Posterior cingulate gyrus (tissue), 11 donors: ENCODE results near the gene CINP.
A peak's percentile ranks its signal among the peaks of the same experiment; 100 is the strongest.
"Not testable (repeated sequence)": the region's sequence is repeated elsewhere in the genome, so short reads cannot be mapped to it uniquely, and the experiment has no call there.

Experiments
- DNase-seq, 10 donors: peaks; one replicate each; pipeline versions ENCODE4 v3.0.0 to v3.0.0-alpha.2; 2020 to 2021; ENCODE audit warnings: mixed read lengths in 3 of 10
- intact Hi-C: fragments of 100-400 bp; cut with DNase I; formaldehyde crosslinking; loops from one replicate; pipeline ENCODE4 v1.15.1; 2023

CINP gene

DNA sequence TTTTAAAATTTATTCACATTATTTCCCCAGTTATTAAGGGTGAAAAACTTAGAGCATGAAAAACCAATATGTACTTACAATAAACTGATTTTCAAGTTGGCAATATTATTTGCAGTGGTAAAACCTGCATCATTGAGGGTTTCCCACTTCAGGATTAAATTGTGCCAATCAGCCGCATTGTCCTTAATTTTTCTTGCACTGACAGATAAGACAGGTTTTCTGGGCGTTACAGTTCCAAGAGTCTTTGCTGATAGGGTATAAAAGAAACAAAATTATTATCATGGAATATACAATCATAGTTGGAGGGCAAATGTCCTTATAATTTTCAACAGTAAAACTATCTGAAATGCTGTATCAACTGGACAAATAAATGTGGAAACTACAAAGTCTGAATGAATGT, 3.3 kb downstream of the CINP start:
- intact Hi-C loops: no loop called here
- DNase-seq: no peak

DNA sequence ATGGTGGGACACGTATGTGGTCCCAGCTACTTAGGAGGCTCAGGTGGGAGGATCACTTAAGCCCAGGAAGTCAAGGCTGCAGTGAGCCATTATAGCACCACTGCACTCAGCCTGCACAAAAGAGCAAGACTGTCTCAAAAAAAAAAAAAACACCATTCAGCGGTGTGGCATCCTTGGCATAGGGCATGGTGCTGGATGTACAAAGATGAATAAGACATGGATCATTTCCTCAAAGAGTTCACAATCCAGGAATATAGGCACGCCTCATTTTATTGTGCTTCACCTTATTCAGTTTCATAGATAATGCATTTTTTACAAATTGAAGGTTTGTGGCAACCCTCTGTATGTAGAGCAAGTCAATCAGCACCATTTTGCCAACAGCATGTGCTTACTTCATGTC, 6.4 kb downstream of the CINP start:
- intact Hi-C loops: no loop called here

GRCh38 chr14:102353126-102353619, 9.5 kb downstream of the CINP start:
- no peak for DNase-seq
- intact Hi-C loops: no loop called here

More for the DNA sequence above, 6.4 kb downstream of the CINP start:
- DNase-seq: no peak

- intact Hi-C loops: no loop called here
- no peak for DNase-seq
These were observed 10.5 kb downstream of the CINP start for GRCh38 chr14:102352213-102352612.

- intact Hi-C loops, DNase-seq: not testable (repeated sequence)
These were observed 11.1 kb downstream of the CINP start for GRCh38 chr14:102351593-102351992.

GRCh38 chr14:102351023-102351422, 11.7 kb downstream of the CINP start:
- no peak for DNase-seq

DNA sequence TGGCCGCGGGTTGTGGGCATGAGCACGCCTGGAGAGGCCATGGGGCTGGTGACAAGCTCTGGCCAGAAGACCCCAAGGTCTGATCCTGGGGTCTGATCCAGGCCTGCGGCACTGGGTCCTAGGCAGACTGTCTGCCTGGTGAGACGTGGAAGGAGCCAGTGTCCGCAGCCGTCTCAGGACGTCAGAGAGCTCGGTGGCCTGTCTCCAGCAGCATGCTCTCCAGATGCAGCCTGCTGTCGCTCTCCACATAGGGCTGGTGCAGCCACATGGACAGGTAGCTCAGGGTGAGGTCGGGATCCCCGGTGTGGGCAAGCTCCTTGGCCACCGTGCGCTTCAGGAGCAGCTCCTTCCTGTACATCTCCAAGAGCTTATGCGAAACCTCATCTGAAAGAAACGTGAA, 14.3 kb downstream of the CINP start:
- intact Hi-C loops: no loop called here

More at GRCh38 chr14:102351023-102351422, 11.7 kb downstream of the CINP start:
- intact Hi-C loops: no loop called here

DNA sequence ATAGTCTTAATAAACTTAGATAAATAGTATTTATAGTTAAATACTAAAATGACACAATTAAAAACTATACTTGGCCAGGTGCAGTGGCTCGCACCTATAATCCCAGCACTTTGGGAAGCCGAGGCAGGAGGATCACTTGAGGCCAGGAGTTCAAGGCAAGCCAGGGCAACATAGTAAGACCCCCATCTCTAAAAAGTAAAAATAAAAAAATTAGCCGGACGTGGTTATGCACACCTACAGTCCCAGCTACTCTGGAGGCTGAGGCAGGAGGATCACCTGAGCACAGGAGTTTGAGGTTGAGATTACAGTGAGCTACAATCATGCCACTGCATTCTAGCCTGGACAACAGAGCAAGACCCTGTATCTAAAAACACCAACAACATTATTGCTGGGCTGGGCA, 16.0 kb downstream of the CINP start:
- DNase-seq: no peak
- intact Hi-C loops: no loop called here

More for the DNA sequence above, 14.3 kb downstream of the CINP start:
- peak in 1 of 10 donors; percentile 75 for DNase-seq

- intact Hi-C loops: no loop called here
- peak in 1 of 10 donors; percentile 55 for DNase-seq
These were observed 17.5 kb downstream of the CINP start for GRCh38 chr14:102345232-102345631.

GRCh38 chr14:102344485-102344884, 18.2 kb downstream of the CINP start:
- intact Hi-C loops: no loop called here
- peak; percentile 56 to 98 (median 85) for DNase-seq

- intact Hi-C loops: no loop called here
- no peak for DNase-seq
These were observed 18.6 kb downstream of the CINP start for GRCh38 chr14:102344084-102344483.

- DNase-seq: no peak
- intact Hi-C loops: no loop called here
These were observed 20.5 kb downstream of the CINP start for GRCh38 chr14:102342238-102342637.

DNA sequence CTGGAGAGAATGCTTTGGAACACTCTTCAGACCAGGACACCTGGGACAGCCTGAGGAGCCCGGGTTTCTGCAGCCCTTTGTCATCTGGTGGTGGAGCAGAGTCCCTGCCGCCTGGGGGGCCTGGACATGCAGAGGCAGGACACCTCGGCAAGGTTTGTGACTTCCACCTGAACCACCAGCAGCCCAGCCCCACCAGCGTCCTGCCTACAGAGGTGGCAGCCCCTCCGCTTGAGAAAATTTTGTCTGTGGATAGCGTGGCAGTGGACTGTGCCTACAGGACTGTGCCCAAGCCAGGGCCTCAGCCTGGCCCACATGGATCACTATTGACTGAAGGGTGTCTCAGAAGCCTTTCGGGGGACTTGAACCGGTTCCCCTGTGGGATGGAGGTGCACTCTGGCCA, 21.1 kb downstream of the CINP start:
- intact Hi-C loops: no loop called here

DNA sequence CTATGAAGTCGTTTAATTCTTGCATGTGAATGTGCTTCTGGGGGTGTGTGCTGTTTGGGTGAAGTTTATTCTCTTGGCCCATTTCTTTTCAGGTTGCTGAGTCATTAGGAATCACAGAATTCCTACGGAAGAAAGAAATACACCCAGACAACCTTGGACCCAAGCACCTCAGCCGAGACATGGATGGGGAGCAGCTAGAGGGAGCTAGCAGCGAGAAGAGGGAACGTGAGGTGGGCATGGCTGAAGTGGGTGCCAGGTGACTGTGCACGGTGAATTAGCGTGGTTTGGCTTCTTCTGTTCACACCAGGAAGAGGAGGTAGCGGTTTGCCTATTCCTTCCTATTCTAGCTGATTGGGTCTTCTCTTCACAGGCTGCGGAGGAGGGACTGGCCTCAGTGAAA, 24.0 kb downstream of the CINP start:
- intact Hi-C loops: no loop called here
- DNase-seq: peak in 1 of 10 donors; percentile 74

More for the DNA sequence above, 21.1 kb downstream of the CINP start:
- peak in 1 of 10 donors; percentile 84 for DNase-seq

DNA sequence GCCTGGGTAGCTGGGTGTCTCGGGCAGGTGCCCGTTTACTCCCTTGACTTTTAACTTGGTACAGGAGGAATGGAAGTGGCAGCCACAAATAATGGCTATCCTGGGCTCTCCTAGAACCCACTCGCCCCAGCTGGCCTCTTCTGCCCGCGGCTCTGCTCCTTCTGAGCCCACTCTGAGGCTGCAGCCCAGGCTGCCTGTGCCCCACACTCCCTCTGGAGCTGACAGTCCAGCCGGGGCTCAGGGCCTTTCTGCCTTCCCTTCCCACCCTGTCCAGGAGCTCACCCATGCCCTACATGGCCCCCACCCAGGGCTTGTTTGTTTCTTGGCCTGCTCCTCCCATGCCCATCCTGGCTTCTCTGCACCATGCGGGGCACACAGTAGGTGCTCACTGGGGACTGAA, 27.5 kb downstream of the CINP start:
- peak in 3 of 10 donors; percentile 45 to 68 (median 58) for DNase-seq
- intact Hi-C loops: no loop called here

DNA sequence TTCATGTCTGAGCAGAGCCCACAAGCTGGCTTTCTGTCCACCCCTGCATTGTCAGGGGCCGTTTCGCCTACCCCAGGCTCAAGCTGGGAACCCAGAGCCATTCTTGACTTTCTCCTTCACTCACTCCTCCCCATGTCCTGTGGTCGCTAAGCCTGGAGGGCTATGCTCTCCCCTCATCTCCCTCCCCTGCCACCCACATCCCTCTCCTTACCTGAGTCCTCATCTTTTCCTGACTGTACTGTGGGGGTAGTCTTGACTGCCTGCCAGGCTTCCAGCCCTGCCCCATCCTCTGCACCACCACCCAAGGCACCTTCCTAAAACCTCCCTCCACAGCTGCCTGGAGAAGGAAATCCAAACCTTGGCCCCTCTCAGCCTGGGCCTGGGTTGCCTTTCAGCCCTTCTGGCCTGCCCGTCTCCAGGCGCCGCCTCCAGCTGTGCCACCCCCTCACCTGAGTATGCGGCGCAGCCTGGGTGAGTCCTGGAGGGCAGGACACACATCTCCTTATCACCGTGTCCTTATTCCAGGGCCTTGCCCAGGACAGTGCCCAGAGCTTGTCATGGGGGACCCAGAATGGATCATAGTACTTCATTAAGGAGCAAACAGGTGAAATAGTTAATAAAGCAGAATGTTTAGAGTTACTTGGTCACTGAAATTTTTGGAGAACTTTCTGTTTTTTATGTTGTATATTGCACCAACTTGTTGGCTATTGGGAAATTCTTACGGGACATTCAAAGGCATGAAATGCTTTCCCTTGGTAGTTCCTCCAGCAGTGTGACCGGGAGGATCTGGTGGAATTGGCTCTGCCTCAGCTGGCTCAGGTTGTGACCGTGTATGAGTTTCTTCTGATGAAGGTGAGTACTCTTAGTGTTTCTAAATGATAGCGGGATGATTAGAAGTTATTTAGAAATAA, 28.6 kb downstream of the CINP start:
- intact Hi-C loops: no loop called here
- peak in 3 of 10 donors; percentile 37 to 56 (median 50) for DNase-seq

DNA sequence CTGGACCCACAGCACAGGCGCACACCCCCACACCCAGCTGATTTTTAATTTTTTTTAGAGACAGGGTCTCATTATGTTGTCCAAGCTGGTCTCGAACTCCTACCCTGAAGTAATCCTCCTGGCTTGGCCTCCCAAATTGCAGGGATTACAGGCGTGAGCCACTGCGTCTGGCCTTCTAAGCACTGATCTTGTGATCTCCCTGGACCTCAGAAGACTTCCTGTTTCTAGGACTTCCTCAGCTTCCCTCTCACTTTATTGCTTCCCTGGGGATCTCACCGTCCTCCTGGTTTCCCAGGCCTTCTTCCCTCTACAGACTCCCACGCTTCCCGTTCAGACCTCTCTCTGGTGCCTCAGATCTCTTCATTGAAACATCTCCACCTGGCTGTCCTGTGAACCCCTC, 29.3 kb downstream of the CINP start:
- peak in 1 of 10 donors; percentile 12 for DNase-seq

GRCh38 chr14:102330806-102331205, 31.9 kb downstream of the CINP start:
- DNase-seq: no peak
- intact Hi-C loops: no loop called here

More for the DNA sequence above, 29.3 kb downstream of the CINP start:
- intact Hi-C loops: no loop called here

DNA sequence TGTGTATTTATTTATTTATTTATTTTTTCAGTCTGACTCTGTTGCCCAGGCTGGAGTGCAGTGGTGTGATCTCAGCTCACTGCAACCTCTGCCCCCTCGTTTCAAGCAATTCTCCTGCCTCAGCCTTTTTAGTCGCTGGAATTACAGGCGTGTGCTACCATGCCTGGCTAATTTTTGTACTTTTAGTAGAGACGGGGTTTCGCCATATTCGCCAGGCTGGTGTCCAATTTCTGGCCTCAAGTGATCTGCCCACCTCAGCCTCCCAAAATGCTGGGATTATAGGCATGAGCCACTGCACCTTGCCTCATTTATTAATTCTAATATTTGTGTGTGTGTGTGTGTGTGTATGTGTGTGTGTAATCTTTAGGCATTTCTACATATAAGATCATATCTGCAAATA, 33.3 kb downstream of the CINP start:
- DNase-seq, intact Hi-C loops: not testable (repeated sequence)

DNA sequence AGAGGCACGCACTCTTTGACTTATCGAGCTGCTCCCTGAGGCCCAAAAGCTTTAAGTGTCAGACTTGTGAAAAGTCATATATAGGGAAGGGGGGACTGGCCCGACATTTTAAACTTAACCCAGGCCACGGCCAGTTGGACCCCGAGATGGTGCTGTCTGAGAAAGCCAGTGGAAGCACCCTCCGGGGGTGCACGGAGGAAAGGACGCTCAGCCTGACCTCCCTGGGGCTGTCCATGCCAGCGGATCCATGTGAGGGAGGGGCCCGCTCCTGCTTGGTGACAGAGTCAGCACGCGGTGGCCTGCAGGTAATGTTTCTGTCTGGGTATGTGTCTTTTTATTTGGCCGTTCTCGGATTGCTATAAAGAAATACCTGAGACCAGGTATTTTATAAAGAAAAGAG, 36.1 kb downstream of the CINP start:
- intact Hi-C loops: no loop called here

DNA sequence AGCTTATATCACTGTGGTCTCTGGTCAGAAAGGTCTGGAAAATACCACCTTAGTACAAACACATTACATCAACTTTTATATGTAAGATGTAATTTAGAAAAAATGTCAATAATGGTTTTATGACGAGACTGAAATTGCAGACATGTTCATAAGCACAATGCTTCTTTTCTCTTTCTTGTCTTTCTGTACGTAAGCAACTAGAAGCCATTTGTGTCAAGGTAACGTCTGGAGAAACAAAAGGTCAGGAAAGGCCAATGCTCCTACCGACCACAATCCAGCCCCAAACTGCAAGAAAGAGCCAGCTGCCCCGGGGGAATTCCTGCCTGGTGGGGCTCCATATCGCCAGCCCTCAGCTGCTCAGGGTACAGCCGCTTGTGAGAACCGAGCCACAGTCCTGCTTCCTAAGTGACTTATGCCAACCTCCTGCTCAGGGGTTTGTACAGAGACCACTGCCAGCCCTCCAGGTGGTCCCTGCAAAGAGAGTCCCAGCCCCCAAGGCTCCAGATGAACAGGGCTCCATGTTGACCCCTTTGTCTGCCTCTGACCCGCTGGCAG, 36.8 kb downstream of the CINP start:
- peak in 2 of 10 donors; percentile 51 to 55 for DNase-seq
- intact Hi-C loops: no loop called here

More for the DNA sequence above, 36.1 kb downstream of the CINP start:
- peak in 2 of 10 donors; percentile 57 to 82 for DNase-seq
